Measurements from ENCODE around the gene SGCE.

Gene SGCE

GRCh38 chr7:94621120-94621519, 34.8 kb downstream of the SGCE start:
- no peak for DNase-seq (ENCODE audit: low read depth)

GRCh38 chr7:94620703-94621118, 35.2 kb downstream of the SGCE start:
- peak; percentile 1 for DNase-seq (ENCODE audit: low read depth)

DNA sequence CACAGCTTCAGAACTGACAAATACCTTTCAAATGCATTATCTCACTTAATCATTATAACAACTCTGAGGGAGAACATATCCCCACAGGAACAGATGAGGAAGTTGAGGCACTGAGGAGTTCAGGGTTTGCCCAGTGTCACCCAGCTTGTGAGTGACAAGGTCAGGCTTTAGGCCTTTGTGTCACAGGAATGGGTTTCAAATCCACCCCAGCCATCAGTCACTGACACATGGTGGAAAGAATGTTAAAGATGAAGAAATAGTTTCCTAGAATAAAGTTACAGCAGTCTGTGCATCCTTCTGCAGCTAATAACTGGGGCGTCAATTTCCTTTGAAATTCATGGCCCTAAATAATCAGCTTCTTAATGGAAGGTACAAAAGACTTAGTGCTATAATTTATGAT, 37.8 kb downstream of the SGCE start:
- no peak for DNase-seq (ENCODE audit: low read depth)

GRCh38 chr7:94616855-94617254, 39.1 kb downstream of the SGCE start:
- DNase-seq (ENCODE audit: low read depth), result no peak

DNA sequence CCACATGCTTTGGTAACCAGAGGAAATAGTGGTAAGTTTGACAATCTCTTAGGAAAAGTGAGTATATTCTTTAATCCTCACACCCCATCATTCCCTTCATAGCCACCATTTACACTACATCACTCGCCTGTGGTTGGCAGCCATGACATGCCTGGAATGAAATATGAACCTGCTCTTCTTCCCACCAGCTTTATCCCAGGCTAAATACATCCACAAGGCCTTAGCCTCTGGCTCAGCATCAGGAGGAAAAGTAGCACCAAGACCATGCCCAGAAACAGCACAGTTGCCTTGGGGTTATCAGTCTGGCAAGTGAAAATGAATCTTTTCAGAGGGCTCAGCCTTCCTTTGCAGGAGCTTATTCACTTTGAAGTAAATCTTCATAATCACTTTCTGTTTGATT, 40.3 kb downstream of the SGCE start:
- no peak for DNase-seq (ENCODE audit: low read depth)

DNA sequence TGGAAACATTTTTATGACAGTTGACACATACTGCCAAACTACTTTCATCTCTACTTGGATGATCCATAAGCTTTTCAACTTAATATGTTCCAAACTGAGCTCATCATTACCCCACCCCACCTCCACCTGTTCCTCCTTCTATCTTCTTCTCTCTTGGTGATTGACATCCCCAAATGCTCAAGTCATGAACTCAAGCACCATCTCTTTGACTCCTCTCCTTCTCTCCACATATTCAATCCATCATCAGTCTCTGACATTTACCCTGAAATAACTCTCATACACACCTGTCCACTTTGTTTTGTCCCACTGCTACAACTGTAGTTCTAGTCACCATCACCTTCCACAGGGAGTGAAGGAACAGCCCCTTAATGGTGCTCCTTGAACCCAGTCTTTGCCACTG, 43.3 kb downstream of the SGCE start:
- DNase-seq (ENCODE audit: low read depth), result no peak

GRCh38 chr7:94612253-94612652, 43.7 kb downstream of the SGCE start:
- no peak for DNase-seq (ENCODE audit: low read depth)

GRCh38 chr7:94609561-94609960, 46.4 kb downstream of the SGCE start:
- DNase-seq (ENCODE audit: low read depth), result no peak

DNA sequence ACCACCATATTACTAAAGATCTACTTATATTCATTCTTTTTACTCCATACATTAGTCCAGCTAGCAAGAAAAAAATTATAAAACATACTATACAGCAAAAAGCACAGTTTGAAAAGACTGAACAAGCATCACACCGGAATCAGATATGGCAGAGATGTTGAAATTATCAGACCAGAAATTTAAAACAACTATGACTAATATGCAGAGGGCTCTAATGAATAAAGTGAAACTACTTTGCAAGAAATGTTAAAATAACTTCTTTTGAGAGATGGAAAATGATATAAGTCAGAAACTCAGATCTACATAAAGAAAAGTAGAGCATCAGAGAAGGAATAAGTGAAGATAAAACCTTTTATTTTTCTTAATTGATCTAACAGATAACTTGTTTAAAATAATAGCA, 50.9 kb downstream of the SGCE start:
- no peak for DNase-seq (ENCODE audit: low read depth)

- no peak for DNase-seq (ENCODE audit: low read depth)
These were observed 53.8 kb downstream of the SGCE start for GRCh38 chr7:94602181-94602580.

- no peak for DNase-seq (ENCODE audit: low read depth)
These were observed 55.7 kb downstream of the SGCE start for GRCh38 chr7:94600267-94600666.

- no peak for DNase-seq (ENCODE audit: low read depth)
These were observed 60.2 kb downstream of the SGCE start for GRCh38 chr7:94595717-94596116.

DNA sequence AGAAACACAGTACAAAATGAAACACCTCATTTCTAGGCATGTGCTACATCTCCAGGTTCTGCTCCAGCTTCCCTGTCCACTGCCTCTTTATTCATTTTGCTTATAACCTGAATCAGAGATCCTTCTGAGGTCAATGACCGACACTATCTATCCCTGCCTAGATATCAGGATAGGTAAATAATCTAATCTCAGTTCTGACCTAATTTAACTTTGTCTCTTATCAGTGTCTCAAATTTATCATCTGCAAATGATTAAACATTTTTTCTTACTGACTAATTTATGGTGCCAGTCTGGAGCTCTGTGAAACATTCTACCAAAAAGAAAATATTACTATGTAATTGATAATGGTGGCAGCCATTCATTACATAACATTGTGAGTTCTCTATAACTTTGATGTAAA, 61.1 kb downstream of the SGCE start:
- DNase-seq (ENCODE audit: low read depth), result no peak

GRCh38 chr7:94591176-94591575, 64.8 kb downstream of the SGCE start:
- no peak for DNase-seq (ENCODE audit: low read depth)

GRCh38 chr7:94590526-94591162, 65.3 kb downstream of the SGCE start:
- no peak for DNase-seq (ENCODE audit: low read depth)

- DNase-seq (ENCODE audit: low read depth), result no peak
These were observed 67.9 kb downstream of the SGCE start for GRCh38 chr7:94588075-94588474.

DNA sequence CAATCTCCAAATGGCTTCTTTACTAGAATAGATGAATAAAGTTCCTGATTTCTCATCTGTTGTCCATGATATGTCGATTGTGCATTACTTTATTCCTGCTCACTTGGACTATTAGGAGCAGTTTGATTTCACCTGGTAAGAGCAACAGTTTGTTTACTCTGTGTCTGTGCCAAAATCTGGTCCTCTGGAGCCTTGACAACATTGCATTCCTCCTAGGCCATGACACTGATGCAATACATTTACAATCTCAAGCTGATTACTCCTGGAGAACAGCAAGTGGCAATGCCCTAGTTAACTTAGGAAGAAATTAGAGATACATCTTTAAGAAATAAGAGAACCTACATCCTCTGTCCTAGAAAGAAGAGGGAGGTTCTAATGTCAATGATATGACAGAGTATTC, 71.8 kb downstream of the SGCE start:
- DNase-seq (ENCODE audit: low read depth), result no peak

- DNase-seq (ENCODE audit: low read depth), result no peak
These were observed 75.3 kb downstream of the SGCE start for GRCh38 chr7:94580601-94581000.

GRCh38 chr7:94579470-94579869, 76.5 kb downstream of the SGCE start:
- no peak for DNase-seq (ENCODE audit: low read depth)

DNA sequence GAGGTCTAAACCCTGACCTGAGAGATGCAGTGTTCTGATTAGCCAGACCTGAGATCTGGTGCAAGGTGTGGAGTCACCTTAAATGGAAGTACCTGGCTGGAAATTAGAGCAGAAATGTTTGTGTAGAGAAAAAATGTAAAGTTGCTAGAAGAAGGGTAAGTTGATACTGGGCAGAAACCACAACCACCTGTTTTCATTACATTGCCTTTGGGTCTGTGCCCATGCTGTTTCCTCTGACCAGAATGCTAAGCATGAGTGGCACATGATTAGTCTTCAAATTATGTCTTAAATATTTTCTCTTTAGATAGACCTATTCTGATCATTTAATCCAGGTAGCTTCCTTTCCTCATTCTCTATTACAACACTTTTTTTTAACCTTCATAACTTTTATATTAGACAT, 77.3 kb downstream of the SGCE start:
- no peak for DNase-seq (ENCODE audit: low read depth)

GRCh38 chr7:94577357-94577756, 78.6 kb downstream of the SGCE start:
- no peak for DNase-seq (ENCODE audit: low read depth)

- DNase-seq (ENCODE audit: low read depth), result no peak
These were observed 79.6 kb downstream of the SGCE start for GRCh38 chr7:94576316-94576715.

GRCh38 chr7:94575646-94576045, 80.3 kb downstream of the SGCE start:
- no peak for DNase-seq (ENCODE audit: low read depth)

- DNase-seq (ENCODE audit: low read depth), result no peak
These were observed 84.1 kb downstream of the SGCE start for GRCh38 chr7:94571816-94572215.

GRCh38 chr7:94567396-94567795, 88.5 kb downstream of the SGCE start:
- DNase-seq (ENCODE audit: low read depth), result no peak
